ELF-1 (cell line): ENCODE measurements around the gene SHISA9.
"Not testable (repeated sequence)": the region's sequence is repeated elsewhere in the genome, so short reads cannot be mapped to it uniquely, and the experiment has no call there.

Experiments used
- DNase-seq: peaks from one replicate; pipeline ENCODE4 v3.0.0-alpha.2; 2016; ENCODE audit warnings: low read depth, low spot score

The SHISA9 gene

GRCh38 chr16:12901597-12902461 is at the start of gene SHISA9:
TSS of gene SHISA9 (plus strand) at chr16:12901598.
- peak; percentile 45 for DNase-seq

- DNase-seq, result no peak
Observed at GRCh38 chr16:12853972-12854371, 47.4 kb upstream of the SHISA9 start.

GRCh38 chr16:12857435-12857834 is 44.0 kb upstream of the SHISA9 start:
- not testable (repeated sequence) for DNase-seq

GRCh38 chr16:12862327-12862726 is 39.1 kb upstream of the SHISA9 start:
- no peak for DNase-seq

GRCh38 chr16:12862941-12863340 is 38.5 kb upstream of the SHISA9 start:
- DNase-seq, result no peak

- no peak for DNase-seq
Observed at GRCh38 chr16:12866981-12867551, 34.3 kb upstream of the SHISA9 start.

GRCh38 chr16:12868169-12868568 is 33.2 kb upstream of the SHISA9 start:
- peak; percentile 23 for DNase-seq

- no peak for DNase-seq
Observed at GRCh38 chr16:12868788-12869187, 32.6 kb upstream of the SHISA9 start.

GRCh38 chr16:12869698-12870427 is 31.5 kb upstream of the SHISA9 start:
- DNase-seq, result no peak

GRCh38 chr16:12871784-12872183 is 29.6 kb upstream of the SHISA9 start:
- DNase-seq, result no peak

GRCh38 chr16:12874186-12874585 is 27.2 kb upstream of the SHISA9 start:
- DNase-seq, result no peak

GRCh38 chr16:12876778-12877177 is 24.6 kb upstream of the SHISA9 start:
- no peak for DNase-seq

- DNase-seq, result no peak
Observed at GRCh38 chr16:12878973-12879372, 22.4 kb upstream of the SHISA9 start.

- no peak for DNase-seq
Observed at GRCh38 chr16:12879812-12880211, 21.6 kb upstream of the SHISA9 start.

GRCh38 chr16:12881182-12881581 is 20.2 kb upstream of the SHISA9 start:
- DNase-seq, result no peak

GRCh38 chr16:12881740-12882139 is 19.7 kb upstream of the SHISA9 start:
- no peak for DNase-seq

- DNase-seq, result no peak
Observed at GRCh38 chr16:12885742-12886141, 15.7 kb upstream of the SHISA9 start.

- DNase-seq, result peak; percentile 27
Observed at GRCh38 chr16:12891836-12892235, 9.6 kb upstream of the SHISA9 start.

GRCh38 chr16:12893050-12893750 is 8.2 kb upstream of the SHISA9 start:
- no peak for DNase-seq

- DNase-seq, result peak; percentile 72
Observed at GRCh38 chr16:12896562-12896961, 4.8 kb upstream of the SHISA9 start.

GRCh38 chr16:12898551-12898950 is 2.8 kb upstream of the SHISA9 start:
- DNase-seq, result peak; percentile 23
